Caco-2 (cell line): ENCODE results near the gene VPS13D. TPM values are rescaled to one million over a fixed set of nuclear protein-coding genes. Genes with fewer than 3 reads are reported as not detected.
A peak's percentile ranks its signal among the peaks of the same experiment; 100 is the strongest.

ENCODE experiments used
- BruUV-seq: library from RNA; stranded (reverse); fragments of 400-500 nt; replicated peaks from 2 replicates; lab custom pipeline; 2021; lab: Mats Ljungman, UMichigan
- CTCF ChIA-PET: fragments of 300-600 bp; sonication (Branson Sonifier 250); formaldehyde crosslinking; loops from one replicate; lab custom pipeline; 2022; ENCODE audit warnings: antibody characterized with exemption; lab: Charles Lee
- POLR2A ChIA-PET: fragments of 300-600 bp; sonication (Branson Sonifier 250); formaldehyde crosslinking; loops from one replicate; lab custom pipeline; 2022; ENCODE audit warnings: antibody characterized with exemption; lab: Charles Lee
- DNase-seq, 2 experiments: peaks; one replicate each; pipeline versions ENCODE4 v3.0.0 to v3.0.0-alpha.2; 2020 to 2022
- H3K27me3 ChIP-seq: replicated peaks from 2 replicates; pipeline ENCODE4 v1.6.0; 2011; ENCODE audit warnings: low read length; ENCODE audit not compliant: control insufficient read depth, insufficient read depth
- H3K36me3 ChIP-seq: 2 replicates; pipeline ENCODE4 v1.5.1; 2011; ENCODE audit warnings: low read length; ENCODE audit not compliant: control insufficient read depth, insufficient read depth
- H3K4me1 ChIP-seq: fragments of 250-450 bp; sonication (Bioruptor Pico); 2 replicates; pipeline ENCODE4 v1.5.1; 2020; ENCODE audit warnings: mild to moderate bottlenecking
- H3K4me3 ChIP-seq: 2 replicates; pipeline ENCODE4 v1.5.1; 2011; ENCODE audit warnings: low read depth, mild to moderate bottlenecking, control low read depth, low read length
- H3K9me3 ChIP-seq: fragments of 250-450 bp; sonication (Bioruptor Pico); 2 replicates; pipeline ENCODE4 v1.5.1; 2020; ENCODE audit warnings: mild to moderate bottlenecking, moderate library complexity
- H3K27ac Mint-ChIP-seq: one replicate; pipeline ENCODE4 v1.8.0; 2022; ENCODE audit warnings: mixed read lengths; ENCODE audit not compliant: unreplicated experiment
- H3K27me3 Mint-ChIP-seq: one replicate; pipeline ENCODE4 v1.8.0; 2022; ENCODE audit warnings: mixed read lengths; ENCODE audit not compliant: insufficient read depth, unreplicated experiment
- H3K36me3 Mint-ChIP-seq: one replicate; pipeline ENCODE4 v1.8.0; 2022; ENCODE audit warnings: mild to moderate bottlenecking, mixed read lengths; ENCODE audit not compliant: insufficient read depth, unreplicated experiment
- H3K4me1 Mint-ChIP-seq: one replicate; pipeline ENCODE4 v1.8.0; 2022; ENCODE audit warnings: low read depth, mixed read lengths; ENCODE audit not compliant: unreplicated experiment
- H3K4me3 Mint-ChIP-seq: one replicate; pipeline ENCODE4 v1.8.0; 2022; ENCODE audit warnings: mild to moderate bottlenecking, moderate library complexity, mixed read lengths; ENCODE audit not compliant: unreplicated experiment
- H3K9me3 Mint-ChIP-seq: one replicate; pipeline ENCODE4 v1.8.0; 2022; ENCODE audit warnings: mixed read lengths; ENCODE audit not compliant: unreplicated experiment
- intact Hi-C: fragments of 100-400 bp; cut with micrococcal nuclease; formaldehyde crosslinking; loops from one replicate; pipeline ENCODE4 v1.10.0; 2022; ENCODE audit not compliant: unreplicated experiment
- total RNA-seq: library from RNA; stranded (reverse); gene quantifications from 2 replicates; pipeline ENCODE4 v1.2.3, GENCODE V29; 2022
- TF ChIP-seq, protein P1 (sequence below), 2 experiments: fragments of 200-600 bp in 1 of 2; IDR thresholded peaks; 1 replicate in 1 of 2; 2 replicates in 1 of 2; pipeline versions ENCODE4 v1.5.1 to v1.8.0; 2011 to 2022; ENCODE audit warnings: antibody characterized with exemption in 1 of 2, control low read depth in 1 of 2, inconsistent platforms in 1 of 2, low read depth in 1 of 2, low read length in 1 of 2, mild to moderate bottlenecking in 1 of 2, moderate library complexity in 1 of 2; ENCODE audit not compliant: insufficient read depth in 1 of 2, severe bottlenecking in 1 of 2, unreplicated experiment in 1 of 2

The VPS13D gene
- total RNA-seq, 1 experiment from 2014 or later: 25.6 TPM

DNA sequence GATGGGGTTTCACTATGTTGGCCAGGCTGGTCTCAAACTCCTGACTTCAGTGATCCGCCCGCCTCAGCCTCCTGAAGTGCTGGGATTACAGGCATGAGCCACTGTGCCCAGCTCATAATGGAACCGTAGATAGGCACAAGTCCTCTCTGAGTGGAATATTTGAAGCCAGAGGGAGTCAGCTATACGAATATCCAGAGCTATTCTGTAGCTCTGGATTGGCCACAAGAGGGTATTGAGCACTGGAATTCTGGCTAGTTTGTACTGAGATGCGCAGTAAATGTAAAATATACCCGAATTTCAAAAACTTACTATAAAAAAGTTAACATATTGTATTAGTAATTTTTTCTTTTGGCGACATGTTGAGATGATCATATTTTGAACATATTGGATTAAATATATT, 851 bp upstream of the VPS13D start:
- intact Hi-C loops: no loop called here
- H3K27me3 ChIP-seq: no peaks in the 10 kb centered on the region
- H3K4me3 Mint-ChIP-seq: peak overlapping the region; percentile 76
- no peaks in the 10 kb centered on the region for H3K36me3 ChIP-seq
- no peaks in the 10 kb centered on the region for H3K27me3 Mint-ChIP-seq
- peaks cover 8% of the 10 kb centered on the region for H3K4me1 ChIP-seq
- CTCF ChIA-PET: no interaction called here
- no TSS peak for BruUV-seq
- TF ChIP-seq, protein P1, sequence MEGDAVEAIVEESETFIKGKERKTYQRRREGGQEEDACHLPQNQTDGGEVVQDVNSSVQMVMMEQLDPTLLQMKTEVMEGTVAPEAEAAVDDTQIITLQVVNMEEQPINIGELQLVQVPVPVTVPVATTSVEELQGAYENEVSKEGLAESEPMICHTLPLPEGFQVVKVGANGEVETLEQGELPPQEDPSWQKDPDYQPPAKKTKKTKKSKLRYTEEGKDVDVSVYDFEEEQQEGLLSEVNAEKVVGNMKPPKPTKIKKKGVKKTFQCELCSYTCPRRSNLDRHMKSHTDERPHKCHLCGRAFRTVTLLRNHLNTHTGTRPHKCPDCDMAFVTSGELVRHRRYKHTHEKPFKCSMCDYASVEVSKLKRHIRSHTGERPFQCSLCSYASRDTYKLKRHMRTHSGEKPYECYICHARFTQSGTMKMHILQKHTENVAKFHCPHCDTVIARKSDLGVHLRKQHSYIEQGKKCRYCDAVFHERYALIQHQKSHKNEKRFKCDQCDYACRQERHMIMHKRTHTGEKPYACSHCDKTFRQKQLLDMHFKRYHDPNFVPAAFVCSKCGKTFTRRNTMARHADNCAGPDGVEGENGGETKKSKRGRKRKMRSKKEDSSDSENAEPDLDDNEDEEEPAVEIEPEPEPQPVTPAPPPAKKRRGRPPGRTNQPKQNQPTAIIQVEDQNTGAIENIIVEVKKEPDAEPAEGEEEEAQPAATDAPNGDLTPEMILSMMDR (IDR thresholded peaks at IDR 0.05; ENCODE audit: insufficient read depth in 1 of 2, low read depth in 1 of 2, low read length in 1 of 2, severe bottlenecking in 1 of 2, unreplicated experiment in 1 of 2): no peak
- POLR2A ChIA-PET: no interaction called here
- H3K27ac Mint-ChIP-seq: peak overlapping the region; percentile 75
- H3K9me3 Mint-ChIP-seq: peaks cover 6% of the 10 kb centered on the region
- H3K4me1 Mint-ChIP-seq: no peaks in the 10 kb centered on the region
- H3K9me3 ChIP-seq: no peaks in the 10 kb centered on the region
- H3K36me3 Mint-ChIP-seq: no peaks in the 10 kb centered on the region
- H3K4me3 ChIP-seq: no peak overlapping the region
- no peak for DNase-seq

DNA sequence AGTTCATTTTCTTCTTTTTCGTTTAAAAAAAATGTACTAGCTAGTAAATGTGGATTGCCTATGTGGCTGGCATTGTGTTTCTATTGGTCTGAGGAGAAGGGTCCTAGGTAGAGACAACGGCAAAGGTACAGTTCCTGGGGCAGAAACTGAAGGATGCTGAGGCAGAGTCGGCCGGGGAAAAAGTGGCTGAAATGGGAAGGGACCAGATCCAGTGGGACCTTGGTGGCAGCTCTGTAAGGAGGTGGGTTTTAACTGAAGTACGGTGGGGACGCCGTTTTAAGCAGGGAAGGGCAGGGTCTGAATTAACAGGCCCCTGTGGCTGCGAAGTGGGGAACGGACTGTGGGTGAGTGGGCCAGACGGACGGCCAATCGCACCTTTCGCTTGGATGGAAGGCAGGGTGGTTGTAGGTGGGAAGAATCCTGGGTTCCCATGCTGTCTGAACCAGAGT, 420 bp upstream of the VPS13D start:
- no peaks in the 10 kb centered on the region for H3K4me1 Mint-ChIP-seq
- H3K4me3 Mint-ChIP-seq: peak overlapping the region; percentile 76
- CTCF ChIA-PET: no interaction called here
- H3K27me3 Mint-ChIP-seq: no peaks in the 10 kb centered on the region
- intact Hi-C loops: no loop called here
- DNase-seq: no peak
- H3K36me3 Mint-ChIP-seq: no peaks in the 10 kb centered on the region
- TF ChIP-seq, protein P1 (IDR thresholded peaks at IDR 0.05; ENCODE audit: insufficient read depth in 1 of 2, low read depth in 1 of 2, low read length in 1 of 2, severe bottlenecking in 1 of 2, unreplicated experiment in 1 of 2): no peak
- Histone ChIP-seq H3K4me1 (peaks cover 8% of the 10 kb centered on the region), H3K9me3 (no peaks in the 10 kb centered on the region), H3K36me3 (no peaks in the 10 kb centered on the region), H3K27me3 (no peaks in the 10 kb centered on the region), H3K4me3 (peak overlapping the region; percentile 19; the same call in 1 of the 2 replicates)
- POLR2A ChIA-PET: no interaction called here
- H3K9me3 Mint-ChIP-seq: peaks cover 1% of the 10 kb centered on the region
- peak overlapping the region; percentile 75 for H3K27ac Mint-ChIP-seq
- no TSS peak for BruUV-seq

DNA sequence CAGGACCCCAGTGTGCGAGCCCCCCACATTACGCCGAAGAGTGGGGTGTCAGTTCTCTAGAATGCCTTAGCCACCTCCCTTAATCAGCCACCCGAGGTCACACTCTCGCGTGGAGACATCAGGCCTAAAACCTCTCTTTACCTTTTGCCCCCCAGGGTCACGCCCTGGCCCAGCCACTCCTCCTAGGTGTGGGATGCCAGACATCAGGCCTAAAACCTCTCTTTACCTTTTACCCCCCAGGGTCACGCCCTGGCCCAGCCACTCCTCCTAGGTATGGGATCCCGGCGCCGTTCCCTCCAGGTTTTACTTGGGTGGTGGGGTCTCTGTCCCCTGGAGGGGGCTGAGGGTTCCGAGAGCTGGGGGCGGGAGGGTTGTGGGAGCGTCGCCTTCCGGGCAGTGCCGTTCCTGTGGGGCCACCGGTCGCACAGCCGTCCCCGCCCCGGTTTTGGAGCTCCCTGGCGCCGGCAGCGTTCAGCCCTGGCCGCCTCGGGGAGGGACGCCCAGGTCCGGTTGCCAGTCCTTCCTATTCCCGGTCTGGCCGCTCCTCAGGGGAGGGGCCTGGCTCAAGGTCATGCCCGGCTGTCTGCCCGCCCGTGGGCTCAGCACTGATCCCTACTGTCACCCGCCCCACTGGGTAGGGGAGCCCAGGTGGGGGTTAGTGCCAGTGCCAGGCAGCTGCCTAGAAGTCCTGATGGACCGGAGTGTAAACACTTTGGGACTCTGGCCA, 882 bp downstream of the VPS13D start:
- no TSS peak for BruUV-seq
- POLR2A ChIA-PET: no interaction called here

More for the DNA sequence above, 882 bp downstream of the VPS13D start:
- H3K36me3 Mint-ChIP-seq: peaks cover 5% of the 10 kb centered on the region
- Histone ChIP-seq H3K4me1 (peaks cover 8% of the 10 kb centered on the region), H3K4me3 (peak overlapping the region; percentile 83), H3K9me3 (no peaks in the 10 kb centered on the region), H3K36me3 (no peaks in the 10 kb centered on the region), H3K27me3 (no peaks in the 10 kb centered on the region)
- no peaks in the 10 kb centered on the region for H3K4me1 Mint-ChIP-seq
- TF ChIP-seq, protein P1 (IDR thresholded peaks at IDR 0.05; ENCODE audit: insufficient read depth in 1 of 2, low read depth in 1 of 2, low read length in 1 of 2, severe bottlenecking in 1 of 2, unreplicated experiment in 1 of 2): no peak
- intact Hi-C loops: no loop called here
- no peaks in the 10 kb centered on the region for H3K27me3 Mint-ChIP-seq
- CTCF ChIA-PET: no interaction called here
- peak overlapping the region; percentile 51 for H3K27ac Mint-ChIP-seq
- peak in 1 of 2 experiments; percentile 42 for DNase-seq
- H3K9me3 Mint-ChIP-seq: no peaks in the 10 kb centered on the region
- H3K4me3 Mint-ChIP-seq: peak overlapping the region; percentile 76
